Adipocyte (in vitro differentiated cells): Measurements from ENCODE around the gene HRCT1.
"Not testable (repeated sequence)": the region's sequence is repeated elsewhere in the genome, so short reads cannot be mapped to it uniquely, and the experiment has no call there.

ENCODE experiments used
- DNase-seq: peaks from one replicate; pipeline ENCODE4 v3.0.0-alpha.2; 2015; ENCODE audit warnings: low read depth
- H3K27me3 ChIP-seq: replicated peaks from 2 replicates; pipeline ENCODE4 v1.7.0; 2013; ENCODE audit warnings: mild to moderate bottlenecking, low read length, moderate library complexity; ENCODE audit not compliant: control insufficient read depth, insufficient read depth
- H3K36me3 ChIP-seq: 2 replicates; pipeline ENCODE4 v1.7.0; 2013; ENCODE audit warnings: low read length, mild to moderate bottlenecking, moderate library complexity; ENCODE audit not compliant: control insufficient read depth, insufficient read depth, severe bottlenecking
- H3K4me1 ChIP-seq: 2 replicates; pipeline ENCODE4 v1.7.0; 2013; ENCODE audit warnings: mild to moderate bottlenecking, low read length, moderate library complexity; ENCODE audit not compliant: control insufficient read depth, insufficient read depth
- H3K4me3 ChIP-seq: 2 replicates; pipeline ENCODE4 v1.7.0; 2013; ENCODE audit warnings: mild to moderate bottlenecking, low read length, moderate library complexity
- H3K9ac ChIP-seq: 2 replicates; pipeline ENCODE4 v1.7.0; 2013; ENCODE audit warnings: mild to moderate bottlenecking, low read length, moderate library complexity
- H3K9me3 ChIP-seq: 2 replicates; pipeline ENCODE4 v1.7.0; 2013; ENCODE audit warnings: mild to moderate bottlenecking, low read length, moderate library complexity; ENCODE audit not compliant: control insufficient read depth

HRCT1 gene

DNA sequence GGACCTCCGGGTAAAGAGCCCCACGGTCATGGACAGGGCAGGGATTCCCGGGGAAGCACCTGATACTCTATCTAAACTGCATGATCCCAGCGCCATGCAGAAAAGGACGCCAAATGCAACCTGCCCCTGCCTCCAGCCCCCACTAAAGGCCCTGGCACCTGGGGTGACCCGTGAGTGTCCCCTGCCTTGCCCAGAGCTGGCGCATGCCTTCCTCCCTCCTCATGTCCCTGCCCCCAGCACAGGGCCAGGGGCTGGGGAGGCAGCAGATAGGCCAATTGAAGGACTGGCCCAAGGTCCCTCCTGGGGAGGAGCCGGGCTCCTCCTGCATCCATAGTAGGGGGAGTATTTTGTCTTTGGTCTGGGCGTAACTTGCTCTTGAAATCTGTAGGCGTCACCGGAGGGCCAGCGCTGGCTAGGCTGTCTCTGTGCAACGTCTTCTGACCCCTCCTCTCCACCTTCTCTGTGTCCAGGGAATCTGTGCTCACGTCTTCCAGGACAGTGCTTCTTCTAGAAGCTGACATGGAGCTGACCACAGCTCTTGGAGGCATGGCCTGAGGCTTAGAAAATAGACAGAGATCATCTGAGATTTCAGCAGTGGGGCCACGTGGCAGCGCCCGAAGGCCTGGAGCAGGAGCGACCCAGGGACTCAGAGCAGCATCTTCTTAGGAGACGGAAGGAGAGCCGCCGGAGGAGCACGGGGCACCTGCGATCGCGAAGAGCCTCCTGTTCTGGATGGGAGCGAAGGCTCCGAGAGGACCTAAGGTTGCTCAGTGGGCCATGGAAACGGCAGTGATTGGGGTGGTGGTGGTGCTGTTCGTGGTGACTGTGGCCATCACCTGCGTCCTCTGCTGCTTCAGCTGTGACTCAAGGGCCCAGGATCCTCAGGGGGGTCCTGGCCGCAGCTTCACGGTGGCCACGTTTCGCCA is 3.9 kb downstream of the HRCT1 start:
- Histone ChIP-seq H3K4me1 (peaks cover 64% of the 10 kb centered on the region), H3K27me3 (no peaks in the 10 kb centered on the region), H3K9ac (peak overlapping the region; percentile 100), H3K4me3 (peak overlapping the region; percentile 79), H3K36me3 (no peaks in the 10 kb centered on the region), H3K9me3 (no peaks in the 10 kb centered on the region)
- no peak for DNase-seq

DNA sequence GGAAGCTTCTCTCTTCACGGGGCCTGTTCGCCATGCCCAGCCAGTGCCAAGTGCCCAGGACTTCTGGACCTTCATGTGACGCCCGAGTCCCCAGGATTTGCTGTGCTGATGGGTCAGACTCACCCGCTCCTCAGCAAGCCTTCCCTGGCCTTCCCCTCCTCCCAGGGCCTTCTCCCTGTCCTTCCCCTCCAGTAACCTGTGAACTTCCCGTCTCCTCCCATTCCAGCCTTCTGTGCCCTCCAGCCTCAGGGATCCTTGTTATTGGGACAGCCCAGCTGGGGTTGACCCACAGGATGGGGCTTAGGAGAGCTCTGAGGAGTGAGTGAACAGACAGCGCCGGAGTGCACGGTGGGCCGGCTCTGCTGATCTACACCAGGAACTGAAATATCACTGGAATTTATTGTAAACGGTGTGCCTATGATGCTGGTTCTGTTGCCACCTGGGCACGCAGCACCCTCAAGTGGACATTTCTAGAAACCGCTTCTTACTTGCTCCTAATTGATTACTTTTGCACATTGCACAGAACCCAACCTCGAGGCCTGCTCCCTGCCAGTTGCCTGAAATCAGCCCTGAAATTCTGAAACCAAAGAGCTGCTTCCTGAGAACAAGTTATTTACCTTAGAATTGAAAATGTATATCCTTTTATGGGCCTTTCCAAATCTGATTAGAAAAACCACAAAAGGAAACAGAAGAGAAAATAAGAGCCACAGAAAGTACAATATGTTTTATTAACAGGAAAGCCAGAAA is 4.8 kb downstream of the HRCT1 start:
- Histone ChIP-seq H3K9me3 (no peaks in the 10 kb centered on the region), H3K4me3 (no peak overlapping the region), H3K4me1 (peaks cover 55% of the 10 kb centered on the region), H3K9ac (peak overlapping the region; percentile 100), H3K27me3 (no peaks in the 10 kb centered on the region), H3K36me3 (no peaks in the 10 kb centered on the region)
- DNase-seq: peak; percentile 57

DNA sequence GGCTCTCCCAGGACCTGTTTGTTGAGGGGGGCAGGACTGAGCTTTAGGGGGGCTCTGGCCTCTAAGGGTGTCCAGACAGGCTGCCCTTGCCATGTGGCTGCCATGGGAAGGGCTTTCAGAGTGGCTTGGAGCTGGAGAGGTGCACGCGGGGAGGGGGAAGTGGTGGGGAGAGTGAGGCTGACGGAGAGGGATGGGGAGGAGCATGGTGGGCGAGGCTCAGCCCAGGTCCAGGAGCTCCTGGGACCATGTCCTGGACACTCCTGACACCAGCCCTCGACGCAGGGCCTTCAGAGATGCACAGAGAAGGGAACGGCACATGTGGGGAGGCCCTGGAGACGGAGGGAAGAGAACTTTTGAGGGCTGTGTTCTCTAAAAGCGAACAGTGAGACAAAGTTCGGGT is 5.7 kb downstream of the HRCT1 start:
- Histone ChIP-seq H3K9ac (peak overlapping the region; percentile 100), H3K36me3 (no peaks in the 10 kb centered on the region), H3K27me3 (no peaks in the 10 kb centered on the region), H3K4me1 (peaks cover 48% of the 10 kb centered on the region), H3K9me3 (no peaks in the 10 kb centered on the region), H3K4me3 (no peak overlapping the region)
- no peak for DNase-seq

DNA sequence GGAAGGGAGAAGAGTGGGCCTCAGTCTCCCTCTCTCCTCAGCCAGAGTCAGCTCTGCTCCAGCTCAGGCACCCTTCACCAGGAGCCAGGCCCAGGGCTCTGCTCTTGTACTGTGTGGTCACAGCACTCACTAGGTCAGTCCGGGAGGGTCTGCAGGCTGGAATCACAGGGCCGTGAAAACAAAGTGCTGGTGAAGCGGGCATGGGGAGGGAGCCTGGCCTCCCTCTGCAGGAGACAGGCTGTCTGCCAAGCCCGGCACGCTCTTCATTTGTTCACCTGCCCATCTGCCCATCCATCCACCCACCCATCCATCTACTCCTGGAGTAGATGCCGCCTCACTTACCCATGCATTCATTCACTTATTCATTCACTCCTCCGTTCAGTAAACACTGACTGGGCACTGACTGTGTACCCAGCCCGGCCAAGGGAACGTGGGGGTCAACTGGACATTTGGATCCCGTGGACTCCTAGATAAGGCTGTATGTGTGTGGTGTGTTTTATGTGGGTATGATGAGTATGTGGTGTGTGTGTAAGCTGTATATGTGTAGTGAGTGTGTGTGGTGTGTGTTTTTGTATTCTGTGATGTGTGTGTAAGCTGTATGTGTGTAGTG is 6.9 kb downstream of the HRCT1 start:
- Histone ChIP-seq H3K36me3 (no peaks in the 10 kb centered on the region), H3K4me3 (no peak overlapping the region), H3K27me3 (no peaks in the 10 kb centered on the region), H3K9ac (no peak overlapping the region), H3K4me1 (peaks cover 38% of the 10 kb centered on the region), H3K9me3 (no peaks in the 10 kb centered on the region)
- no peak for DNase-seq

DNA sequence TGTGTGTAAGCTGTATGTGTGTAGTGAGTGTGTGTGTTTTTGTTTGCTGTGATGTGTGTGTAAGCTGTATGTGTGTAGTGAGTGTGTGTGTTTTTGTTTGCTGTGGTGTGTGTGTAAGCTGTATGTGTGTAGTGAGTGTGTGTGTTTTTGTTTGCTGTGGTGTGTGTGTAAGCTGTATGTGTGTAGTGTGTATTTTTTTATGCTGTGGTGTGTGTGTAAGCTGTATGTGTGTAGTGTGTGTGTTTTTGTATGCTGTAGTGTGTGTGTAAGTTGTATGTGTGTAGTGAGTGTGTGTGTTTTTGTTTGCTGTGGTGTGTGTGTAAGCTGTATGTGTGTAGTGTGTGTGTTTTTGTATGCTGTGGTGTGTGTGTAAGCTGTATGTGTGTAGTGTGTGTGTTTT is 7.4 kb downstream of the HRCT1 start:
- not testable (repeated sequence) for H3K4me3 ChIP-seq, H3K27me3 ChIP-seq, H3K9me3 ChIP-seq, H3K36me3 ChIP-seq, H3K9ac ChIP-seq, DNase-seq
- H3K4me1 ChIP-seq: peaks cover 33% of the 10 kb centered on the region

DNA sequence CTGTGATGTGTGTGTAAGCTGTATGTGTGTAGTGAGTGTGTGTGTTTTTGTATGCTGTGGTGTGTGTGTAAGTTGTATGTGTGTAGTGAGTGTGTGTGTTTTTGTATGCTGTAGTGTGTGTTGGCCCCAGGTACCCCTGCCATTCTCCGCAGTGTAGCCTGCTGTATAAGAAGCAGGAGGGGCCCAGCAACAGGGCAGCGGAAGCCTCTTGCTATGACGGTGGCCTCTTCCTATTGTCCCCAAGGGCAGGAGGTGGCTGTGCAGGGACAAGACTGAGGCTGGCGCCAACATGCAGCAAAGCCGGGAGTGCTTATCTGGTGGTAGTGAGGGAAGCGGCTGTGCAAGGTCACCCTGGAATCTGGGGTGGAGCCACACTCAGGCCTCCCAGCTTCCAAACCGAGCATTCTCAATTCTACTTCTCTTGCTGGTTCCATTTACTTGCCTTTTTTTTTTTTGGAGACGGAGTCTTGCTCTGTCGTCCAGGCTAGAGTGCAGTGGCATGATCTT is 8.4 kb downstream of the HRCT1 start:
- Histone ChIP-seq H3K9ac (no peak overlapping the region), H3K36me3 (no peaks in the 10 kb centered on the region), H3K4me1 (peaks cover 24% of the 10 kb centered on the region), H3K9me3 (no peaks in the 10 kb centered on the region), H3K27me3 (no peaks in the 10 kb centered on the region), H3K4me3 (no peak overlapping the region)
- no peak for DNase-seq

DNA sequence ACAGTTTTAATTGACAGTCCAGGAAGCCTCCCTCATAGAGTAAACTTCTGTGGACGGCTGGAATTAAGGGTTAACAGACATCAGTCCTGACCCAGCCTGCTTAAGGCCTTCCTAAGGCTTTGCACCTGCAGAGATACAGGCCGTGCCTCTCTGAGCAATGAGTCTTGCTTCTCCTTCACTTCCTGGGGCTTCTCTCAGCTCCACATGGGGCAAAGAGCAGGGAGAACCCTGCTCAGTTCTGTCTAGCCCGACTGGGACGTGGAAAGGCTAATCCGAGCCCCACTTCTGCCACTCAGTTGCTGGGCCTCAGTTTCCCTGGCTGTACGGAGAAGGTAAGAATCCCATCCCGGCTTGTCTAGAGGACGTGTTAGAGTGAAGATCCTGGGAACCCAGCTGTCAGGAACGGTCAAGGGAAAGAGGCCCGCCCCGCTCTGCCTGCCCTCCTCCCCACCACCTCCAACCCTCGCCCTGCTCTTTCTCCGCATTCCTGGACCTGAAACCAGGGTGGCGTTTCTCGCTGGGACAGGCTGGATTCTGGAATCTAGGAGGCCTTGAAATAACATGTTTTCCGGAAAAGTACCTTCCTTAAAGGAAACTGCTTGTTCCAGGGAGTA is 9.8 kb downstream of the HRCT1 start:
- Histone ChIP-seq H3K9ac (no peak overlapping the region), H3K9me3 (no peaks in the 10 kb centered on the region), H3K4me1 (peaks cover 15% of the 10 kb centered on the region), H3K4me3 (no peak overlapping the region), H3K36me3 (no peaks in the 10 kb centered on the region), H3K27me3 (no peaks in the 10 kb centered on the region)
- no peak for DNase-seq

DNA sequence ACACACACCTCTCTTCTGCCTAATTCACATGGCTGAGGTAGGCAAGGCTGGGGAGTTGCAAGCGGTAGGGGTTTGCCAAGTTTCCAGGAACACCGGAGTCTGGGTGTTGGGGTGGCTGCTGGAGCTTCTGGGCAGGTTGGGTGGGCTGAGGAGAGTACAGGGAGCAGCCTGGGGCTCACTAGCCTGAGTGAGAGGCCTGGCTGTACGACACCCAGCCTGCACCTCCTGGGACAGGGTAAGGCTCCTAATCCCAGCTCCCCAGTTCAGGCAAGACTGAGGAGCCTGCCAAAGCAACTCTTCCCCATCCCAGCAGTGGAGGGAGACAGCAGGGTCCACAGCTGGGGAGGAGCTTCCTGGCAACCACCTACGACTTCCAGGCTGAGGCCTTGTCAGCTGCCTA is 11.3 kb downstream of the HRCT1 start:
- H3K4me1 ChIP-seq: peaks cover 8% of the 10 kb centered on the region
- no peak overlapping the region for H3K4me3 ChIP-seq
- H3K9me3 ChIP-seq: no peaks in the 10 kb centered on the region
- no peak overlapping the region for H3K9ac ChIP-seq
- DNase-seq: no peak
- H3K27me3 ChIP-seq: no peaks in the 10 kb centered on the region
- no peaks in the 10 kb centered on the region for H3K36me3 ChIP-seq

DNA sequence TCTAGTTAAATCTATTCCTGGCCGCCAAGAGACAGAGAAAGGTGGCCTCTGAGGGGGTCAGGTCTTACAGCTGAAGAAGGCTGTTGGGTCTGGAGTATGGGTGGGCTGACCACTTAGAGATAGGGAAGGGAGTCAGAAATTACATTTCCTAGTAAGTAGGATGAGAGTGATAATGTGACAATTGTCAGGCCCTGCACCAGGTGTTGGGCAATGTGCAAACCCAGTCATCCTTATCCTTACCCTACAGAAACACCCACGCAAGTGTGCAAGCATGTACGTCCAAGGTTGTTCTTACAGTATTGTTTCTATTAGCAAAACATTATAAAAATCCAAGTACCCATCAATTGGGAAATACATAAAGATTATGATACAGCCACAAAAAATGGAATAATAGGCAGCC is 12.8 kb downstream of the HRCT1 start:
- no peak overlapping the region for H3K9ac ChIP-seq
- no peaks in the 10 kb centered on the region for H3K27me3 ChIP-seq
- H3K4me1 ChIP-seq: peaks cover 16% of the 10 kb centered on the region
- H3K9me3 ChIP-seq: no peaks in the 10 kb centered on the region
- DNase-seq: no peak
- H3K4me3 ChIP-seq: no peak overlapping the region
- H3K36me3 ChIP-seq: no peaks in the 10 kb centered on the region

DNA sequence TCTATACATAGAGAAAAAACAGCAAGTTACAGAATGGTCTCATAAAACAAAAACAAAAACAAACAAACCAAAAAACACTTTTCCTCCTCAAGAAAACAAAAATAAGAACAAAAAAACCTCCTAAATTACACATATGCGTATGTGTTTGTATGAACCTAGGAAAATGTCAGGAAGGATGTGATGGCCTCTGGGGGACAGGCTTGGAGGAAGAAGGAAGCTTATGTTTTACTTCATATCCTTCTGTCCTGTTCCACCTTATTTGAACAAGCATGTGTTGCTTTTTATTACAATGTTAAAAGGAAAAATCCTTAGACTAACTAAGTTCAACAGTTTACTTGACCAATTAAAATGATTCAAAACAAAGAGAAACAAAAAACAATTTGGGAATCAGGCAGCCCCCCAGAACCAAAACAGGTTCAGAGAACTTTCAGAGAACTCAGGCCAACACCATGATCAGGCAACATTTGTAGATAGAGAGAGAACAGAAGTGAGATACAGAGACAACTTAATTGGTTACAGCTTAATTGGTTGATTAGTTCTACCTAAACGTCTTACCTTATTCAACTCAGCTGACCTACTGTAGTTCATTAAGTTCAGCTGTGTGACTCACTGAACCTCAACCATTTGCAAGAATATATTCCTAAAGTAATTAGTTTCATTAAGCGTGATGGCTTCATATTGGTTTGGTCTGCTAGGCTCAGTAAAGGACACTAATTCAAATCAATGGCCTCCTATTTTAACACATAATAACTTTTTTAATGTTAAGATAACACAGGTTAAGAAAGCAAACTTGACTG is 13.4 kb downstream of the HRCT1 start:
- Histone ChIP-seq H3K27me3 (no peaks in the 10 kb centered on the region), H3K4me1 (peaks cover 18% of the 10 kb centered on the region), H3K9ac (no peak overlapping the region), H3K4me3 (no peak overlapping the region), H3K36me3 (no peaks in the 10 kb centered on the region), H3K9me3 (no peaks in the 10 kb centered on the region)
- no peak for DNase-seq
